ENCODE measurements around the gene PRCP.

Gene PRCP

GRCh38 chr11:82903843-82904586, 3.8 kb upstream of the PRCP start:
- Histone ChIP-seq H3K4me1 (ENCODE audit: control insufficient read depth in 1 of 2, insufficient read depth in 1 of 2, low read depth in 1 of 2, low read length in 1 of 2) (peaks cover 37 to 44% of the 10 kb centered on the region in 2 experiments), H3K27ac (no peak overlapping the region), H3K27me3 (no peaks in the 10 kb centered on the region), H3K4me3 (ENCODE audit: low read depth in 1 of 2, low read length in 1 of 2) (no peak overlapping the region), H3K9me3 (no peaks in the 10 kb centered on the region), H3K36me3 (no peaks in the 10 kb centered on the region)
- no peak for TF ChIP-seq CTCF (IDR thresholded peaks at IDR 0.05)

GRCh38 chr11:82902880-82903279, 2.6 kb upstream of the PRCP start:
- no peaks in the 10 kb centered on the region for H3K36me3 ChIP-seq
- H3K27ac ChIP-seq = no peak overlapping the region
- H3K27me3 ChIP-seq = no peaks in the 10 kb centered on the region
- no peak overlapping the region for H3K4me3 ChIP-seq (ENCODE audit: low read depth in 1 of 2, low read length in 1 of 2)
- no peaks in the 10 kb centered on the region for H3K9me3 ChIP-seq
- TF ChIP-seq CTCF (IDR thresholded peaks at IDR 0.05) = no peak
- peaks cover 49 to 55% of the 10 kb centered on the region in 2 experiments for H3K4me1 ChIP-seq (ENCODE audit: control insufficient read depth in 1 of 2, insufficient read depth in 1 of 2, low read depth in 1 of 2, low read length in 1 of 2)

- Histone ChIP-seq H3K4me1 (ENCODE audit: control insufficient read depth in 1 of 2, insufficient read depth in 1 of 2, low read depth in 1 of 2, low read length in 1 of 2) (peaks cover 52 to 56% of the 10 kb centered on the region in 2 experiments), H3K9me3 (no peaks in the 10 kb centered on the region), H3K27me3 (no peaks in the 10 kb centered on the region), H3K4me3 (ENCODE audit: low read depth in 1 of 2, low read length in 1 of 2) (peak overlapping the region; percentile 85 to 99), H3K36me3 (no peaks in the 10 kb centered on the region), H3K27ac (peak overlapping the region; percentile 98)
- no peak for TF ChIP-seq CTCF (IDR thresholded peaks at IDR 0.05)
Measured at GRCh38 chr11:82901922-82902485, 1.8 kb upstream of the PRCP start.

GRCh38 chr11:82901165-82901921, 1.1 kb upstream of the PRCP start, which contains the start of gene DDIAS:
Gene DDIAS (plus strand): TSS chr11:82901736. CDS start chr11:82914739, 13,003 bp downstream.
- Histone ChIP-seq H3K9me3 (no peaks in the 10 kb centered on the region), H3K36me3 (no peaks in the 10 kb centered on the region), H3K27ac (peak within 1 kb of the TSS; percentile 98), H3K4me1 (ENCODE audit: control insufficient read depth in 1 of 2, insufficient read depth in 1 of 2, low read depth in 1 of 2, low read length in 1 of 2) (peaks cover 55 to 57% of the 10 kb centered on the region in 2 experiments), H3K4me3 (ENCODE audit: low read depth in 1 of 2, low read length in 1 of 2) (peak within 1 kb of the TSS; percentile 85 to 99), H3K27me3 (no peaks in the 10 kb centered on the region)
- peak; percentile 50 for TF ChIP-seq CTCF (IDR thresholded peaks at IDR 0.05)

GRCh38 chr11:82899957-82900276, 313 bp downstream of the PRCP start:
- peaks cover 67 to 70% of the 10 kb centered on the region in 2 experiments for H3K4me1 ChIP-seq (ENCODE audit: control insufficient read depth in 1 of 2, insufficient read depth in 1 of 2, low read depth in 1 of 2, low read length in 1 of 2)
- no peaks in the 10 kb centered on the region for H3K36me3 ChIP-seq
- no peak for TF ChIP-seq CTCF (IDR thresholded peaks at IDR 0.05)
- no peaks in the 10 kb centered on the region for H3K9me3 ChIP-seq
- H3K27me3 ChIP-seq = no peaks in the 10 kb centered on the region
- H3K27ac ChIP-seq = peak overlapping the region; percentile 98
- H3K4me3 ChIP-seq (ENCODE audit: low read depth in 1 of 2, low read length in 1 of 2) = peak overlapping the region; percentile 85 to 99

All from neutrophil (primary cell).